Measurements from ENCODE around the gene CMTM4. TPM values are rescaled to one million over a fixed set of nuclear protein-coding genes. Genes with fewer than 3 reads are reported as not detected.

The CMTM4 gene
- total RNA-seq, 1 donor = 20.7 TPM

DNA sequence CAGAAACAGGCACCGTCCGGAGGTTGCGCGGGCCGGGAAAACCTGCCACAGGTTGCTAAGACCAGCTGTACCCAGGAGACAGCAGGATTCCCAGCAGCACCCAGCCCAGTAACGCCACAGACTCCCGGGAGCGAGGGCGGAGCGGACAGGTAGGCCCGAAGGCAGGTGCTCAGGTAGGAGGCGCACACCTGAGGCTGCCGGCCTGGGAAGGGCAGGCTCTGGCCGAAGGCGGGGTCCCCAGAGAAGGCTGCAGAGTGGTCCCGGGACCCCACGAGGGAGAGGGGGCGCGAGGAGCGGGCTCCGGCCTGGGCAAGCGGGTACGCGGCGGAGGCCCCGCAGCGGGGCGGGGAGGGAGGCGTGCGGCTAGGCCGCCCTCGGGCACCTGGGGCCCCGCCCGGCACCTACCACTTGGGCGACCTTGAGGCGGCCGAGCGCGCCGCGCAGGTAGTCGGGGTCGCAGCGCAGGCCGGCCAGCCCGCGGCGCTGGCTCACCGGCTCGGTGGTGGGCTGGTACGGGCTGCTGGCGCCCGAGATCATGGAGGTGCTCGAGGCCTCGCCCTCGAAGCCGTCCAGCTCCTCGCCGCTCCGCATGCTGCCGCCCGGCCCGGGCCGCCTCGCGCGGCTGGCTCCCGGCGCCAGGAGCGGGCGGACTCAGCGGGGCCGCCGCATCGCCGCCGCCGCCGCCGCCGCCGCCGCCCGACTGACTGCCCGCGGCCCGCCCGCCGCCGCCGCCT lies 441 bp downstream of the CMTM4 start:
- TF ChIP-seq, protein P1, sequence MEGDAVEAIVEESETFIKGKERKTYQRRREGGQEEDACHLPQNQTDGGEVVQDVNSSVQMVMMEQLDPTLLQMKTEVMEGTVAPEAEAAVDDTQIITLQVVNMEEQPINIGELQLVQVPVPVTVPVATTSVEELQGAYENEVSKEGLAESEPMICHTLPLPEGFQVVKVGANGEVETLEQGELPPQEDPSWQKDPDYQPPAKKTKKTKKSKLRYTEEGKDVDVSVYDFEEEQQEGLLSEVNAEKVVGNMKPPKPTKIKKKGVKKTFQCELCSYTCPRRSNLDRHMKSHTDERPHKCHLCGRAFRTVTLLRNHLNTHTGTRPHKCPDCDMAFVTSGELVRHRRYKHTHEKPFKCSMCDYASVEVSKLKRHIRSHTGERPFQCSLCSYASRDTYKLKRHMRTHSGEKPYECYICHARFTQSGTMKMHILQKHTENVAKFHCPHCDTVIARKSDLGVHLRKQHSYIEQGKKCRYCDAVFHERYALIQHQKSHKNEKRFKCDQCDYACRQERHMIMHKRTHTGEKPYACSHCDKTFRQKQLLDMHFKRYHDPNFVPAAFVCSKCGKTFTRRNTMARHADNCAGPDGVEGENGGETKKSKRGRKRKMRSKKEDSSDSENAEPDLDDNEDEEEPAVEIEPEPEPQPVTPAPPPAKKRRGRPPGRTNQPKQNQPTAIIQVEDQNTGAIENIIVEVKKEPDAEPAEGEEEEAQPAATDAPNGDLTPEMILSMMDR (IDR thresholded peaks at IDR 0.05; ENCODE audit: insufficient read depth, low read depth, low read length) = no peak
- H3K4me3 ChIP-seq (ENCODE audit: low read depth, low read length) = peak overlapping the region; percentile 65
- DNase-seq (ENCODE audit: low read depth) = no peak

DNA sequence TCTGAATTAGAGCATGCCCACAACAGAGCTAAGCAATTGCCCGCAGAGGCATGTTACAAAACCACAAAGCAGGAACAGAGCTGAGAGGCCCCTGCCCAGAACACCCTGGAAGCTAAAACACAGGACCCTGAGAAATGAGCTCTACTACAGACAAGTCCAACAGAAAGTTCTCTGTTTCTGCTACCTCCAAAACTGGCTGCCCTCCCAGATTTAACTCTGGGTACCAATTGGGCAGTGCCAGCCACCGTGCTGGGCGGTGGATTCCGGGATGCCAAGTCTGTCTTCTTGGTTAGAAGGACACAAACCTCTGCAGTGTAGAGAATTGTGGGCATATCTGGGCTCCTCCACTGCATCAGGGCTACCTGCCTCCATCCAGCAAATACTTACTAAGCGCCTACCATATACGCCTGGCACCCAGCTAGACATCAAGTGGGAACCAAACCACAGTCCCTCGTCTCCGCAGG lies 1.0 kb downstream of the CMTM4 start:
- TF ChIP-seq, protein P1 (IDR thresholded peaks at IDR 0.05; ENCODE audit: insufficient read depth, low read depth, low read length) = no peak
- peak overlapping the region; percentile 65 for H3K4me3 ChIP-seq (ENCODE audit: low read depth, low read length)
- DNase-seq (ENCODE audit: low read depth) = no peak

DNA sequence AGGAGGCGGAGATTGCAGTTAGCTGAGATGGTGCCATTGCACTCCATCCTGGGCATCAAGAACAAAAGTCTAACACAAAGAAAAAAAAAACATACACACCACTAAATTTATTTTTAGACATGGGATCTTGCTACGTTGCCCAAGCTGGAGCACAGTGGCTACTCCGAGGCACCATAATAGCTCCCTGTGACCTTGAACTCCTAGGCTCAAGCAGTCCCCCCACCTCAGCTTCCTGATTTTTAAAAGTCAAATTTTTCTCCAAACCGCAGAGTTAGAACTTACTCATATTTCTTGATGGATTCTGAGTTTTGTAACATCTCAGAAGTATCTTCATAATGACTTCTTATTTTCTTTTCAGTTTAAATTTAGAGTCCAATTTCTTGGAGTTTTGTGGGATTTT lies 3.4 kb downstream of the CMTM4 start:
- TF ChIP-seq, protein P1 (IDR thresholded peaks at IDR 0.05; ENCODE audit: insufficient read depth, low read depth, low read length) = no peak
- no peak for DNase-seq (ENCODE audit: low read depth)
- no peak overlapping the region for H3K4me3 ChIP-seq (ENCODE audit: low read depth, low read length)

DNA sequence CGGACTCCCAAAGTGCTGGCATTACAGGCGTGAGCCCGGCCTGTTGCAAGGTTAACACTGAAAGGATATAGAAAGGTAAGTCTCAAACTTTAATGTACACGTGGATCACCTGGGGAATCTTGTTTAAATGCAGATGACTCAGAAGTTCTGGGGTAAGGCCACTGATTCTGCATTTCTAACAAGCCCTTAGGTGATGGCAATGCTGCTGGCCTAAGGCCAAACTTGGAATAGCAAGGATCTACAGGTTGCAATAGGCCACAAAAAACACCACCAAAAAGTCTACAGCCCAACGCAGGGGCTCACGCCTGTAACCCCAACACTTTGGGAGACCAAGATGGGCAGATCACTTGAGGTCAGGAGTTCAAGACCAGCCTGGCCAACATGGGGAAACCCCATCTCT lies 4.2 kb downstream of the CMTM4 start:
- no peak overlapping the region for H3K4me3 ChIP-seq (ENCODE audit: low read depth, low read length)
- TF ChIP-seq, protein P1 (IDR thresholded peaks at IDR 0.05; ENCODE audit: insufficient read depth, low read depth, low read length) = no peak
- DNase-seq (ENCODE audit: low read depth) = no peak

DNA sequence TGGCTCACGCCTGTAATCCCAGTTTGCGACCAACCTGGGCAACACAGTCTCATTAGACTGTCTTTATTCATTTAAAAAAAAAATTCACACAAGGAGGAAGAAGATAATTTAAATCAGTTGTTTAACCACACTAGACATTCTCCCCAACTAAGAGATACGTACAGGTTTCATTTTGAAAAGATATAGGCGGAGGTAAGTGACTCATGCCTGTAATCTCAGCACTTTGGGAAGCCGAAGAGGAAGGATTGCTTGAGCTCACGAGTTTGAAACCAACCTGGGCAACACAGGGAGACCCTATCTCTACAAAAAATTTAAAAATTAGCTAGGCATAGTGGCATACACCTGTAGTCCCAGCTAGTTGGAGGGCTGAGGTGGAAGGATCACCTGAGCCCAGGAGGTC lies 5.3 kb downstream of the CMTM4 start:
- TF ChIP-seq, protein P1 (IDR thresholded peaks at IDR 0.05; ENCODE audit: insufficient read depth, low read depth, low read length) = no peak
- H3K4me3 ChIP-seq (ENCODE audit: low read depth, low read length) = no peak overlapping the region
- DNase-seq (ENCODE audit: low read depth) = no peak

GRCh38 chr16:66690106-66690847 lies 6.3 kb downstream of the CMTM4 start:
- TF ChIP-seq, protein P1 (IDR thresholded peaks at IDR 0.05; ENCODE audit: insufficient read depth, low read depth, low read length) = no peak
- no peak for DNase-seq (ENCODE audit: low read depth)
- no peak overlapping the region for H3K4me3 ChIP-seq (ENCODE audit: low read depth, low read length)
